Body of pancreas (tissue), 4 donors: ENCODE data around the gene AOX1. TPM values are rescaled to one million over a fixed set of nuclear protein-coding genes. Genes with fewer than 3 reads are reported as not detected.
"Not testable (repeated sequence)": the region's sequence is repeated elsewhere in the genome, so short reads cannot be mapped to it uniquely, and the experiment has no call there.

Source experiments
- ATAC-seq: fragments of 150-250 bp; one replicate; pipeline ENCODE4 v1.9.1; 2016
- DNase-seq, 4 donors: peaks; one replicate each; pipeline ENCODE4 v3.0.0-alpha.2; 2019
- H3K27ac ChIP-seq, 4 donors: fragments of 200-600 bp; sonication (generic); 1 replicate in 3 of 4; 2 replicates in 1 of 4; pipeline versions ENCODE4 v1.5.1 to v1.6.1; 2016 to 2019; ENCODE audit warnings: mild to moderate bottlenecking in 1 of 4, mixed read lengths in 1 of 4, moderate library complexity in 1 of 4
- H3K27me3 ChIP-seq, 2 donors: fragments of 200-600 bp; sonication (generic); one replicate each; pipeline ENCODE4 v1.6.0; 2016; ENCODE audit warnings: mild to moderate bottlenecking in 1 of 2
- H3K36me3 ChIP-seq, 2 donors: fragments of 200-600 bp; sonication (generic); replicated peaks in 1 of 2; 2 replicates each; pipeline ENCODE4 v1.5.1; 2016; ENCODE audit warnings: low read depth in 2 of 2; ENCODE audit not compliant: insufficient read depth in 1 of 2
- H3K4me1 ChIP-seq: fragments of 200-600 bp; sonication (generic); one replicate; pipeline ENCODE4 v1.6.0; 2016
- H3K4me3 ChIP-seq, 2 donors: fragments of 200-600 bp; sonication (generic); 1 replicate in 1 of 2; 2 replicates in 1 of 2; pipeline ENCODE4 v1.5.1; 2016 to 2019
- H3K9me3 ChIP-seq, 3 donors: fragments of 200-600 bp; sonication (generic); 1 replicate in 2 of 3; 2 replicates in 1 of 3; pipeline ENCODE4 v1.5.1; 2016
- POLR2A ChIP-seq, 3 donors: fragments of 450-650 bp; IDR thresholded peaks; one replicate each; pipeline ENCODE4 v1.6.1; 2016; ENCODE audit warnings: antibody characterized with exemption in 3 of 3, mild to moderate bottlenecking in 2 of 3
- WGBS, 2 donors: methylation state at CpG; one replicate each; pipeline ENCODE4 v1.1.5; 2017; 5-methylcytosine and 5-hydroxymethylcytosine counted together
- intact Hi-C: fragments of 100-400 bp; cut with DNase I; formaldehyde crosslinking; loops from one replicate; pipeline ENCODE4 v1.15.1; 2023
- total RNA-seq, 2 donors: library from RNA; depleted of rRNA; stranded (reverse); fragments of >200 nt; gene quantifications; one replicate each; pipeline ENCODE4 v1.1.0, GENCODE V29; 2016
- TF ChIP-seq, protein P1 (sequence below), 7 experiments: fragments of 450-650 bp in 4 of 7; fragments of 200-600 bp in 3 of 7; sonication (generic) in 3 of 7; IDR thresholded peaks; one replicate each; pipeline ENCODE4 v1.5.1; 2016 to 2019; ENCODE audit warnings: antibody characterized with exemption in 7 of 7

AOX1 gene
- total RNA-seq, 2 donors from 2014 or later: 60.0 to 75.0 TPM

DNA sequence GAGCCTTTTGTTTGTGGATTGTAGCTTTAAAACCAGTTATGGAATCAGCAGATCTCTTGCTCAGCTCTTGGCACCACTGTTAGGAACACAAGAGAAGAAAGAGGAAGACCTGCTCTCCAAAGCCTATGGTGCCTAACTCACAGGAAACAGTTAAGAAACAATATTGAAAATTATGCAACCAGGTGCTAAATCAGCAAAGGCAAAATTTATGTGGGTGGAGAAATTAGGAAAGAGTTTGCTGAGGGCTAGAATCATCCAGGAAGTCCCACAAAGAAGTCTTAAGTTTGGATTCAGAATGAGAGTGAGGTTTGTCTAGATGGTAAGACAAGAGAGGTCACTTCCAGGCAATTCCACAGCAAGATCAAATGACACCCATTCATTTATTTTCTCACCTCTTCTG, 49.4 kb downstream of the AOX1 start:
- H3K36me3 ChIP-seq: peaks cover 13 to 24% of the 10 kb centered on the region in 2 donors
- no peaks in the 10 kb centered on the region for H3K9me3 ChIP-seq
- intact Hi-C loops: no loop called here
- DNase-seq (peak in 1 of 4 donors; percentile 11), ATAC-seq (no peak)
- H3K27me3 ChIP-seq: no peaks in the 10 kb centered on the region
- no peak overlapping the region for H3K4me3 ChIP-seq
- no peaks in the 10 kb centered on the region for H3K4me1 ChIP-seq
- TF ChIP-seq, protein P1, sequence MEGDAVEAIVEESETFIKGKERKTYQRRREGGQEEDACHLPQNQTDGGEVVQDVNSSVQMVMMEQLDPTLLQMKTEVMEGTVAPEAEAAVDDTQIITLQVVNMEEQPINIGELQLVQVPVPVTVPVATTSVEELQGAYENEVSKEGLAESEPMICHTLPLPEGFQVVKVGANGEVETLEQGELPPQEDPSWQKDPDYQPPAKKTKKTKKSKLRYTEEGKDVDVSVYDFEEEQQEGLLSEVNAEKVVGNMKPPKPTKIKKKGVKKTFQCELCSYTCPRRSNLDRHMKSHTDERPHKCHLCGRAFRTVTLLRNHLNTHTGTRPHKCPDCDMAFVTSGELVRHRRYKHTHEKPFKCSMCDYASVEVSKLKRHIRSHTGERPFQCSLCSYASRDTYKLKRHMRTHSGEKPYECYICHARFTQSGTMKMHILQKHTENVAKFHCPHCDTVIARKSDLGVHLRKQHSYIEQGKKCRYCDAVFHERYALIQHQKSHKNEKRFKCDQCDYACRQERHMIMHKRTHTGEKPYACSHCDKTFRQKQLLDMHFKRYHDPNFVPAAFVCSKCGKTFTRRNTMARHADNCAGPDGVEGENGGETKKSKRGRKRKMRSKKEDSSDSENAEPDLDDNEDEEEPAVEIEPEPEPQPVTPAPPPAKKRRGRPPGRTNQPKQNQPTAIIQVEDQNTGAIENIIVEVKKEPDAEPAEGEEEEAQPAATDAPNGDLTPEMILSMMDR (IDR thresholded peaks at IDR 0.05): no peak
- no peak for TF ChIP-seq POLR2A (IDR thresholded peaks at IDR 0.05)
- no peak overlapping the region for H3K27ac ChIP-seq

DNA sequence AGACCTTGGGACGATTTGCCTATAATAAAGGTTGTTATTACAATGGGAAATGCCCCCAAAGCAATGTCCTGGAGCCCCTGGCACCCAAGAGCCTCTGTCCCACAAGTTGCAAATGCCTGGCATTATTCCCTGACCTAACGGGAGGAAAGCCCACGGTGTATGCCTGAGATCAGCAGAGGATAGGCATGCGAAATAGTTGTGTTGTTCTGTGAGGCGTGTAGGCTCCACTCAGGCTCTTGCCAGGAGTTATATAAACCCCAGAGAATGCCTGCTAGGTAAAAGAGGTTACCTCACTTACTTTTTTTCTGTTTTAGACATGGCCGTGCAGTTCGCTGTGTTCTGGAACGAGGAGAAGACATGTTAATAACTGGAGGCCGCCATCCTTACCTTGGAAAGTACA, 52.1 kb downstream of the AOX1 start:
- no peaks in the 10 kb centered on the region for H3K4me1 ChIP-seq
- peaks cover 13 to 29% of the 10 kb centered on the region in 2 donors for H3K36me3 ChIP-seq
- no peak for ATAC-seq
- H3K27ac ChIP-seq: no peak overlapping the region
- intact Hi-C loops: no loop called here
- TF ChIP-seq, protein P1 (IDR thresholded peaks at IDR 0.05): no peak
- no peak for TF ChIP-seq POLR2A (IDR thresholded peaks at IDR 0.05)
- H3K9me3 ChIP-seq: no peaks in the 10 kb centered on the region
- no peak overlapping the region for H3K4me3 ChIP-seq
- DNase-seq: no peak
- H3K27me3 ChIP-seq: no peaks in the 10 kb centered on the region
- WGBS, 2 donors: 85 to 86% methylated on average over 9 of the region's 9 CpGs

DNA sequence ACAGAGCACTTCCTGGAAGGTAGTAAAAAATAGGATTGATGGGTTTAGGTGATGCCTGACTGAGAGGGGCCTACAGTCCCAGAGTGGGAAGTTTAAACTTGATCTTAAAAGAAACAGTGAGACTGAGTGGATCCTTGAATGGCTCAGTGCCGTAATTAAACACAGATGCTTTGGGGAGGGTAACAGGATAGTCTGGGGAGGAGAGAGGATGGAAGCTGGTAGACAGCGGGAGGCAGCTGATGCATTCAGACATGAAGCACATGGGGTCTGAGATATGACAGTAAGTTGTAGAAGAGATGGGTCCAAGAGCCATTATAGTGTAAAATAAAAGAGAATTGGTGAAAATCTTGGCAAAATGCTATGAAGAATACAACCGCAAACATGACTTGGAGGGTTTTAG, 54.4 kb downstream of the AOX1 start:
- TF ChIP-seq, protein P1 (IDR thresholded peaks at IDR 0.05): no peak
- no peak for TF ChIP-seq POLR2A (IDR thresholded peaks at IDR 0.05)
- Histone ChIP-seq H3K4me3 (no peak overlapping the region), H3K27me3 (no peaks in the 10 kb centered on the region), H3K9me3 (no peaks in the 10 kb centered on the region), H3K27ac (no peak overlapping the region), H3K36me3 (peaks cover 11 to 23% of the 10 kb centered on the region in 2 donors), H3K4me1 (no peaks in the 10 kb centered on the region)
- 91 to 95% methylated on average over 3 of the region's 3 CpGs for WGBS, 2 donors
- DNase-seq: no peak
- ATAC-seq: no peak
- intact Hi-C loops: no loop called here

DNA sequence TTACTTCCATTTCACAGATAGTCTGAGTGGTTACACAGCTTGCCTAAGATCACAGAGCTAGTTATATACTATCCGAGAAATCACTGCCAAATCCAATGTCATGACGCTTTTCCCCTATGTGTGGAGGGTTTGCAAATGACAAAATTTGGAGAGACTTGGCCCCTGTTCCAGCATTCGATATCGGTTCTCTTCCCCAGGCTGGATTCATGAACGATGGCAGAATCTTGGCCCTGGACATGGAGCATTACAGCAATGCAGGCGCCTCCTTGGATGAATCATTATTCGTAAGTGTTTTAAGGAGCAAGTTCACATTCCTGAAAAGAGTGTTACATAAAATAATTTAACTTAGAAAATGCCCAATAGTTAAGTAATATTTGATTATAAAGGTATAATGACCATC, 55.1 kb downstream of the AOX1 start:
- H3K27ac ChIP-seq: no peak overlapping the region
- H3K27me3 ChIP-seq: no peaks in the 10 kb centered on the region
- 88 to 90% methylated on average over 7 of the region's 7 CpGs for WGBS, 2 donors
- ATAC-seq (no peak), DNase-seq (no peak)
- intact Hi-C loops: no loop called here
- no peaks in the 10 kb centered on the region for H3K9me3 ChIP-seq
- H3K4me1 ChIP-seq: no peaks in the 10 kb centered on the region
- TF ChIP-seq POLR2A (IDR thresholded peaks at IDR 0.05): no peak
- TF ChIP-seq, protein P1 (IDR thresholded peaks at IDR 0.05): no peak
- H3K36me3 ChIP-seq: peaks cover 6 to 18% of the 10 kb centered on the region in 2 donors
- H3K4me3 ChIP-seq: no peak overlapping the region

DNA sequence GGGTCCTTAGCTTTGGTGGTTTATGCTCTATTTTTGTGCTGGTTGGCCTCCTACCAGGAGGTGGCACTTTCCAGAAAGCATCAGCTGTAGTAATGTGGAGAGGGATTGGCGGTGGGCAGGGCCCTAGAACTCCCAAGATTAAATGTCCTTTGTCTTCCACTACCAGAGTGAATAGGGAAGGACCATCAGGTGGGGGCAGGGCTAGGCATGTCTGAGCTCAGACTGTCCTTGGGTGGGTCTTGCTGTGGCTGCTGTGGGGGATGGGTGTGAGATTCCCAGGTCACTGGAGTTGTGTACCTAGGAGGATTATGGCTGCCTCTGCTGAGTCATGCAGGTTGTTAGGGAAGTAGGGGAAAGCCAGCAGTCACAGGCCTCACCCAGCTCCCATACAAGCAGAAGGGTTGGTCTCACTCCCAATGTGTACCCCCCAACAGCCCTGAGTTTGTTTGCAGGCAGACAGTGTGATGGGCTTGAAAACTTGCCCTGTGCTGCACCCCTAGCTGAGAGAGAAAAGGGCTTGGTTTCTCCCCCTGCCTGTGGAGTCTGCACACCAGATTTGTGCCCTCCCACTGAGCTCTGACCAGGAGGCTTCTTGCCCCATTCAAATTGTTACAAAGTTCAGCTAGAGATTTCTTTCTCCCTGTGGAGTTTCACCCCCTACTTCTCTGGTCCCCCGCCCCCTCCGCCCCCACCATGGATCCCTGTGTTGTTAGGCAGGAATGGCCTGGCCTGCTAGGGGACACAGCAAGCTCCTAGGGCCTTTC, 62.9 kb downstream of the AOX1 start:
- H3K36me3 ChIP-seq: peaks cover 0 to 12% of the 10 kb centered on the region in 2 donors
- H3K4me3 ChIP-seq, H3K27ac ChIP-seq, H3K9me3 ChIP-seq, H3K27me3 ChIP-seq, ATAC-seq, intact Hi-C loops: not testable (repeated sequence)
- DNase-seq: peak in 2 of 4 donors; percentile 15 to 24
- 93 to 100% methylated on average over 3 of the region's 3 CpGs for WGBS, 2 donors
- peaks cover 39% of the 10 kb centered on the region for H3K4me1 ChIP-seq
